SH-SY5Y (cell line): Measurements from ENCODE around the gene GABRA4.

Experiments
- GATA2 ChIP-seq: IDR thresholded peaks from 2 replicates; pipeline ENCODE4 v1.6.1; 2011; ENCODE audit warnings: mild to moderate bottlenecking, low read depth, low read length
- GATA3 ChIP-seq: IDR thresholded peaks from 2 replicates; pipeline ENCODE4 v1.6.1; 2011; ENCODE audit warnings: low read depth, mild to moderate bottlenecking, low read length, moderate library complexity

DNA sequence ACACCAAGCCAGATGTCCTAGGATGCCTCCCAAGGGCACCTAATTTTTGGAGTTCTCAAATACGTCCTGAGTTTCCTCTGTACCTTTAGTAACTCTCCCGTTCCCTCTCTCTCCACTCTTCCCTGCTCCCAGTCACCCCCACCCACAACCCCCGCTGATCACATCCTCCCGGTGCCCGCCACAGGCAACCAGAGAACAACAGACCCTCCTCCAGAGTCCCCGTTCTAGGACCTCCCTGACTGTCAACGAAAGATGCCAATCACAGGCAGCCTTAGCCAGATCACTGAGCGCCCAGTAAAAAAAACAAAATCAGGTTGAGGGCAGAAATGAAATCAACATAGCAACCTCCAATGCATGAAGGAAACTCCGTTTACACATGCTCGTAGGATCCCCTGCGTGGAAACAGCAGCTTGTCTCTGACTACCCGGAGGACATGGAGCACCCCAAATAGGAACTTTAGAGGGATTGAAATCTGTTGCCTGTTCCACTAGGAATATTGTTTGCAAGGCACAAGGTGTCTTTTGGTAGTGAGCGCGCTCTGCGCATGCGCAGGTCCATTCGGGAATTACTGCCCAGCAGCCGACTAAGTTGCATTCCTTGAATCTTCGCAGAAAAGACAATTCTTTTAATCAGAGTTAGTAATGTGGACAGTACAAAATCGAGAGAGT lies 37.8 kb upstream of the GABRA4 start, which contains the start of gene GABRB1:
- TF ChIP-seq GATA2 (no peak), GATA3 (no peak)
